Measurements from ENCODE around the gene CAMK1D. TPM values are rescaled to one million over a fixed set of nuclear protein-coding genes. Genes with fewer than 3 reads are reported as not detected.
A peak's percentile ranks its signal among the peaks of the same experiment; 100 is the strongest.

CAMK1D gene
- total RNA-seq, 6 experiments from 2014 or later: 5.3 to 10.8 (median 9.5) TPM

DNA sequence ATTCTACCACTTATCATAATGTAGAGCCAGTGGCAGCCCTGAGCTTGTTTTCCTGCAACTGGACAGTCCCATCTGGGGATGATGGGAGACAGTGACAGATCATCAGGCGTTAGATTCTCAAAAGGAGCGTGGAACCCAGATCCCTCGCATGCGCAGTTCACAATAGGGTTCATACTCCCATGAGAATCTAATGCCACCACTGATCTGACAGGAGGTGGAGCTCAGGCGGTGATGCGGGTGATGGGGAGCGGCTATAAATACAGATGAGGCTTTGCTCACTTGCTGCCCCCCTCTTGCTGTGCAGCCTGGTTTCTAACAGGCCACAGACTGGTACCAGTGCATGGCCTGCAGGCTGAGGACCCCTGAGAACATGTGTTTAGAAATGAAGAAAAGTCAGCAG is 260.1 kb downstream of the CAMK1D start:
- Histone ChIP-seq H3K4me1 (peaks cover 0 to 18% (median 8%) of the 10 kb centered on the region in 4 donors), H3K4me3 (no peak overlapping the region), H3K36me3 (no peaks in the 10 kb centered on the region), H3K27ac (no peak overlapping the region), H3K9me3 (no peaks in the 10 kb centered on the region), H3K27me3 (no peaks in the 10 kb centered on the region)
- DNase-seq (no peak), ATAC-seq (no peak)
- intact Hi-C loops (cut with DNase I): no loop called here
- no peak for TF ChIP-seq POLR2A (IDR thresholded peaks at IDR 0.05)
- no peak for TF ChIP-seq CTCF (IDR thresholded peaks at IDR 0.05)
- WGBS (ENCODE audit: insufficient coverage, low coverage, low lambda C conversion rate, missing lambda C conversion rate): 100% methylated on average over 5 of the region's 7 CpGs

- intact Hi-C loops (cut with DNase I): no loop called here
- H3K36me3 ChIP-seq: no peaks in the 10 kb centered on the region
- no peak for DNase-seq
- TF ChIP-seq CTCF (IDR thresholded peaks at IDR 0.05) (no peak), POLR2A (IDR thresholded peaks at IDR 0.05) (no peak)
- no peaks in the 10 kb centered on the region for H3K4me1 ChIP-seq
- H3K9me3 ChIP-seq: no peaks in the 10 kb centered on the region
- H3K27ac ChIP-seq: no peak overlapping the region
- H3K4me3 ChIP-seq: no peak overlapping the region
- WGBS (ENCODE audit: insufficient coverage, low coverage, low lambda C conversion rate, missing lambda C conversion rate): 59% methylated on average over 4 of the region's 5 CpGs
- no peaks in the 10 kb centered on the region for H3K27me3 ChIP-seq
- peak in 1 of 4 donors; percentile 44 for ATAC-seq
Measured at GRCh38 chr10:12613136-12613535, 263.8 kb downstream of the CAMK1D start.

- no peak for TF ChIP-seq CTCF (IDR thresholded peaks at IDR 0.05)
- no peak for TF ChIP-seq POLR2A (IDR thresholded peaks at IDR 0.05)
- H3K4me1 ChIP-seq: no peaks in the 10 kb centered on the region
- no peaks in the 10 kb centered on the region for H3K9me3 ChIP-seq
- ATAC-seq (peak in 2 of 4 donors; percentile 11 to 18), DNase-seq (no peak)
- no peak overlapping the region for H3K27ac ChIP-seq
- no peaks in the 10 kb centered on the region for H3K27me3 ChIP-seq
- H3K4me3 ChIP-seq: no peak overlapping the region
- WGBS (ENCODE audit: insufficient coverage, low coverage, low lambda C conversion rate, missing lambda C conversion rate): 88% methylated on average over 7 of the region's 9 CpGs
- no peaks in the 10 kb centered on the region for H3K36me3 ChIP-seq
- intact Hi-C loops (cut with DNase I): no loop called here
Measured at GRCh38 chr10:12614177-12614995, 265.0 kb downstream of the CAMK1D start.

GRCh38 chr10:12615296-12616220 is 266.2 kb downstream of the CAMK1D start:
- intact Hi-C loops (cut with DNase I): no loop called here
- Histone ChIP-seq H3K27me3 (no peaks in the 10 kb centered on the region), H3K9me3 (no peaks in the 10 kb centered on the region), H3K27ac (no peak overlapping the region), H3K36me3 (no peaks in the 10 kb centered on the region), H3K4me1 (peaks cover 0 to 11% (median 0%) of the 10 kb centered on the region in 4 donors), H3K4me3 (no peak overlapping the region)
- no peak for DNase-seq
- 95% methylated on average over 17 of the region's 17 CpGs for WGBS (ENCODE audit: insufficient coverage, low coverage, low lambda C conversion rate, missing lambda C conversion rate)
- ATAC-seq: no peak
- TF ChIP-seq POLR2A (IDR thresholded peaks at IDR 0.05): no peak
- TF ChIP-seq CTCF (IDR thresholded peaks at IDR 0.05): no peak

Measured in right lobe of liver (tissue), 6 donors.